ENCODE results near the gene ARCN1. TPM values are rescaled to one million over a fixed set of nuclear protein-coding genes. Genes with fewer than 3 reads are reported as not detected.

ARCN1 gene
- polyA plus RNA-seq, 1 donor from 2014 or later = 67.2 TPM

- no peak overlapping the region for H3K9ac ChIP-seq (ENCODE audit: low read length)
- peaks cover 14% of the 10 kb centered on the region for H3K36me3 ChIP-seq (ENCODE audit: insufficient read depth, low read length)
- no peaks in the 10 kb centered on the region for H3K9me3 ChIP-seq (ENCODE audit: low read length)
- H3K9me2 ChIP-seq (ENCODE audit: insufficient read depth, low read length) = no peaks in the 10 kb centered on the region
- no peak overlapping the region for H3K27ac ChIP-seq (ENCODE audit: low read length)
- H4K20me1 ChIP-seq (ENCODE audit: insufficient read depth) = no peaks in the 10 kb centered on the region
- TF ChIP-seq EP300 (conservative IDR thresholded peaks at IDR 0.05; ENCODE audit: poor library complexity, severe bottlenecking) (no peak), RAD21 (conservative IDR thresholded peaks at IDR 0.05) (no peak), REST (IDR thresholded peaks at IDR 0.05; ENCODE audit: borderline replicate concordance) (no peak), EZH2 (IDR thresholded peaks at IDR 0.05; ENCODE audit: borderline replicate concordance, insufficient read depth, low read length, poor library complexity, severe bottlenecking) (no peak), TAF1 (IDR thresholded peaks at IDR 0.05; ENCODE audit: low read depth) (no peak), SMC3 (conservative IDR thresholded peaks at IDR 0.05; ENCODE audit: poor library complexity) (no peak), MXI1 (conservative IDR thresholded peaks at IDR 0.05; ENCODE audit: poor library complexity, severe bottlenecking) (no peak), CTCF (IDR thresholded peaks at IDR 0.05; ENCODE audit: poor library complexity, severe bottlenecking) (no peak), POLR2AphosphoS5 (IDR thresholded peaks at IDR 0.05) (no peak)
- no peaks in the 10 kb centered on the region for H3K27me3 ChIP-seq (ENCODE audit: insufficient read depth, low read depth, low read length)
- no peak overlapping the region for H3K4me2 ChIP-seq (ENCODE audit: low read length)
- H3K4me3 ChIP-seq (ENCODE audit: low read length) = no peak overlapping the region
- no peaks in the 10 kb centered on the region for H3K79me2 ChIP-seq (replicated peaks; ENCODE audit: insufficient read depth, low read length)
- H3F3A ChIP-seq (ENCODE audit: insufficient read depth, low read length, poor library complexity, severe bottlenecking) = no peaks in the 10 kb centered on the region
- no peak overlapping the region for H2AFZ ChIP-seq (ENCODE audit: low read depth, low read length)
These were observed 68.3 kb downstream of the ARCN1 start for GRCh38 chr11:118640332-118641154.

DNA sequence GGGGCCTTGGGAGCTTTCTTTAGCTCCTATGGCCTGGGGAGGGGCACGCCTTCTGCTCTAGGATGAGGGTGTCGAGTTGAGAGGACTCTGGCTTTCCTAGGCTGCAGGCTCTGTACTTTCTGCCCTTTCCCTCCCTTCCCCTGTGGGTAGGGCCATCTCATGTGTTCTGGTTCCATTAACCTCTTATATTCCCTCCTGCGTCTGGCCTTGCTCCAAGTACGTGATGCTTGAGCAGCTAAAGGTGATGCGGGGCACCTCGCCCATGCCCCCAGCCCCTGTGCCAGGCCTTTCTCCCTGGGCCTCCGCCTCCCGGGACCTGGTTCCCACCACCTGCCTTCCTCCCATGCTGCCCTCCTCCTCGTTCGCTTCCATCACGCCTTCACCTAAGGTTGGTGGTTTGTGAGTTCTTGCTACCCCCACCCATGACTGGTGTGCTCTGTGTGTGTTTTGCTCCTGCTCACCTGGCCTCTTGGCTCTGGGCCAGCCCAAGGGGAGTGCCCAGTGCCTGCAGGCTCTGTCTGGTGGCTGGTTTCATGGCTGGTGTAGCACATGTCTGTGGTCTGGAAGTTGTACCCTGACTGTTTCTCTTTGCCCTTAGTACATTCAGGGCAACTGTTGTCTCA lies 69.3 kb downstream of the ARCN1 start:
- H3K4me3 ChIP-seq (ENCODE audit: low read length) = no peak overlapping the region
- TF ChIP-seq MXI1 (conservative IDR thresholded peaks at IDR 0.05; ENCODE audit: poor library complexity, severe bottlenecking) = no peak
- no peak for TF ChIP-seq REST (IDR thresholded peaks at IDR 0.05; ENCODE audit: borderline replicate concordance)
- TF ChIP-seq RAD21 (conservative IDR thresholded peaks at IDR 0.05) = no peak
- no peak for TF ChIP-seq CTCF (IDR thresholded peaks at IDR 0.05; ENCODE audit: poor library complexity, severe bottlenecking)
- H3K79me2 ChIP-seq (replicated peaks; ENCODE audit: insufficient read depth, low read length) = no peaks in the 10 kb centered on the region
- H3K9ac ChIP-seq (ENCODE audit: low read length) = no peak overlapping the region
- H3F3A ChIP-seq (ENCODE audit: insufficient read depth, low read length, poor library complexity, severe bottlenecking) = no peaks in the 10 kb centered on the region
- H3K36me3 ChIP-seq (ENCODE audit: insufficient read depth, low read length) = peaks cover 14% of the 10 kb centered on the region
- no peaks in the 10 kb centered on the region for H3K9me2 ChIP-seq (ENCODE audit: insufficient read depth, low read length)
- no peak overlapping the region for H2AFZ ChIP-seq (ENCODE audit: low read depth, low read length)
- no peak overlapping the region for H3K27ac ChIP-seq (ENCODE audit: low read length)
- no peaks in the 10 kb centered on the region for H3K9me3 ChIP-seq (ENCODE audit: low read length)
- H4K20me1 ChIP-seq (ENCODE audit: insufficient read depth) = no peaks in the 10 kb centered on the region
- no peaks in the 10 kb centered on the region for H3K27me3 ChIP-seq (ENCODE audit: insufficient read depth, low read depth, low read length)
- no peak overlapping the region for H3K4me2 ChIP-seq (ENCODE audit: low read length)
